HCT116 (cell line): ENCODE measurements around the gene DEXI. TPM values are rescaled to one million over a fixed set of nuclear protein-coding genes. Genes with fewer than 3 reads are reported as not detected.

Experiments used
- ATAC-seq: fragments of 200-7000 bp; cut with Tn5 transposase; 2 replicates; pipeline ENCODE4 v1.9.1; 2020; ENCODE audit warnings: mild to moderate bottlenecking, moderate library complexity
- BruUV-seq: library from RNA; stranded (reverse); fragments of 400-500 nt; replicated peaks from 2 replicates; lab custom pipeline; 2021; lab: Mats Ljungman, UMichigan
- CTCF ChIA-PET: fragments of 300-600 bp; sonication (Branson Sonifier 250); formaldehyde crosslinking; loops from one replicate; lab custom pipeline; 2021; ENCODE audit warnings: antibody characterized with exemption; lab: Charles Lee
- POLR2A ChIA-PET: fragments of 300-600, 350-600 bp; sonication (Branson Sonifier 250); formaldehyde crosslinking; loops from one replicate; lab custom pipeline; 2021; ENCODE audit warnings: antibody characterized with exemption; lab: Charles Lee
- RAD21 ChIA-PET, 2 experiments: fragments of 300-600 bp; sonication (Branson Sonifier 250); formaldehyde crosslinking; loops; one replicate each; lab custom pipeline; 2023; ENCODE audit warnings: low total read pairs in 2 of 2; ENCODE audit not compliant: uncharacterized antibody in 2 of 2, unreplicated experiment in 2 of 2, low non-redundant PET in 1 of 2; lab: Charles Lee
- DNase-seq: peaks from one replicate; pipeline ENCODE4 v3.0.0-alpha.2; 2010; ENCODE audit warnings: low read depth, low spot score
- H2AFZ ChIP-seq: fragments of 200-600 bp; shearing (Covaris generic), sonication (generic); 2 replicates; pipeline ENCODE4 v1.6.1; 2017; ENCODE audit warnings: low read depth, mixed run types, mixed read lengths, antibody characterized with exemption, low read length; ENCODE audit not compliant: poor library complexity, severe bottlenecking
- H3K27ac ChIP-seq: 2 replicates; pipeline ENCODE4 v1.5.1; 2012; ENCODE audit warnings: low read depth, low read length
- H3K27me3 ChIP-seq: fragments of 200-600 bp; sonication (generic); 2 replicates; pipeline ENCODE4 v1.6.1; 2016; ENCODE audit warnings: mixed run types, low read length, mixed read lengths; ENCODE audit not compliant: insufficient read depth
- H3K36me3 ChIP-seq, 2 experiments: fragments of 200-500 bp in 1 of 2; fragments of 200-600 bp in 1 of 2; sonication (Bioruptor generic) in 1 of 2; sonication (generic) in 1 of 2; 2 replicates each; pipeline versions ENCODE4 v1.5.1 to v1.6.1; 2014 to 2016; ENCODE audit warnings: low read length in 2 of 2, inconsistent platforms in 1 of 2, mixed read lengths in 1 of 2, mixed run types in 1 of 2; ENCODE audit not compliant: insufficient read depth in 2 of 2, control insufficient read depth in 1 of 2
- H3K4me1 ChIP-seq, 2 experiments: fragments of 200-600 bp in 1 of 2; sonication (generic) in 1 of 2; 2 replicates each; pipeline versions ENCODE4 v1.5.1 to v1.6.1; 2012 to 2017; ENCODE audit warnings: low read length in 2 of 2, inconsistent platforms in 1 of 2, mild to moderate bottlenecking in 1 of 2, mixed read lengths in 1 of 2, mixed run types in 1 of 2, moderate library complexity in 1 of 2; ENCODE audit not compliant: insufficient read depth in 2 of 2, control insufficient read depth in 1 of 2
- H3K4me2 ChIP-seq: fragments of 200-600 bp; sonication (generic); 2 replicates; pipeline ENCODE4 v1.6.1; 2017; ENCODE audit warnings: mixed run types, low read length, mixed read lengths
- H3K4me3 ChIP-seq, 2 experiments: fragments of 200-600 bp in 1 of 2; sonication (generic) in 1 of 2; replicated peaks in 1 of 2; 2 replicates each; pipeline ENCODE4 v1.5.1; 2011 to 2016; ENCODE audit warnings: low read length in 2 of 2, control low read depth in 1 of 2, low read depth in 1 of 2, mild to moderate bottlenecking in 1 of 2, mixed read lengths in 1 of 2, mixed run types in 1 of 2
- H3K79me2 ChIP-seq: fragments of 200-600 bp; sonication (generic); 2 replicates; pipeline ENCODE4 v1.6.1; 2017; ENCODE audit warnings: mild to moderate bottlenecking, mixed run types, low read length, moderate library complexity, mixed read lengths; ENCODE audit not compliant: insufficient read depth
- H3K9ac ChIP-seq: fragments of 200-600 bp; sonication (generic); 2 replicates; pipeline ENCODE4 v1.6.1; 2016; ENCODE audit warnings: low read length, mixed read lengths
- H3K9me2 ChIP-seq: fragments of 200-600 bp; sonication (generic), shearing (Covaris generic); 2 replicates; pipeline ENCODE4 v1.6.1; 2017; ENCODE audit warnings: mixed run types, mild to moderate bottlenecking, moderate library complexity; ENCODE audit not compliant: insufficient read depth
- H3K9me3 ChIP-seq, 2 experiments: fragments of 200-500 bp in 1 of 2; fragments of 200-600 bp in 1 of 2; sonication (Bioruptor generic) in 1 of 2; sonication (generic) in 1 of 2; 2 replicates each; pipeline ENCODE4 v1.6.1; 2014 to 2017; ENCODE audit warnings: low read length in 2 of 2, mixed read lengths in 2 of 2, inconsistent platforms in 1 of 2, low read depth in 1 of 2, mild to moderate bottlenecking in 1 of 2, mixed run types in 1 of 2, moderate library complexity in 1 of 2; ENCODE audit not compliant: control insufficient read depth in 1 of 2, insufficient read depth in 1 of 2
- H4K20me1 ChIP-seq: fragments of 200-600 bp; sonication (generic), shearing (Covaris generic); 2 replicates; pipeline ENCODE4 v1.6.1; 2017; ENCODE audit warnings: mixed run types, mild to moderate bottlenecking, moderate library complexity; ENCODE audit not compliant: insufficient read depth
- CBX3 ChIP-seq: IDR thresholded peaks from 2 replicates; pipeline ENCODE4 v1.6.1; 2012; ENCODE audit warnings: low read depth
- EGR1 ChIP-seq: IDR thresholded peaks from 2 replicates; pipeline ENCODE4 v1.6.1; 2012; ENCODE audit warnings: low read depth
- ELF1 ChIP-seq: IDR thresholded peaks from 2 replicates; pipeline ENCODE4 v1.6.1; 2012; ENCODE audit warnings: low read depth, borderline replicate concordance
- EZH2phosphoT487 ChIP-seq: fragments of 200-600 bp; IDR thresholded peaks from 2 replicates; pipeline ENCODE4 v1.6.1; 2018; ENCODE audit warnings: antibody characterized with exemption, borderline replicate concordance
- FOSL1 ChIP-seq: IDR thresholded peaks from 2 replicates; pipeline ENCODE4 v1.6.1; 2012; ENCODE audit warnings: low read depth
- JUND ChIP-seq: IDR thresholded peaks from 2 replicates; pipeline ENCODE4 v1.6.1; 2012
- SIN3A ChIP-seq: IDR thresholded peaks from 2 replicates; pipeline ENCODE4 v1.6.1; 2012; ENCODE audit warnings: low read depth
- YY1 ChIP-seq: IDR thresholded peaks from 2 replicates; pipeline ENCODE4 v1.6.1; 2011; ENCODE audit warnings: low read length, low read depth, moderate library complexity, mild to moderate bottlenecking; ENCODE audit not compliant: insufficient replicate concordance; ENCODE audit errors: extremely low read depth
- ZFX ChIP-seq: fragments of 450-650 bp; IDR thresholded peaks from 2 replicates; pipeline ENCODE4 v1.6.1; 2017
- ZNF274 ChIP-seq: fragments of 200-500 bp; sonication (Bioruptor generic); IDR thresholded peaks from 2 replicates; pipeline ENCODE4 v1.6.1; 2014; ENCODE audit warnings: mild to moderate bottlenecking, low read depth, low read length, inconsistent platforms
- intact Hi-C: fragments of 100-400 bp; cut with micrococcal nuclease; formaldehyde crosslinking; loops from 2 replicates; pipeline ENCODE4 v1.10.0; 2022
- total RNA-seq: library from RNA; stranded (reverse); gene quantifications from one replicate; pipeline ENCODE4 v1.2.1, GENCODE V29; 2021; ENCODE audit not compliant: unreplicated experiment
- TF ChIP-seq, protein P1 (sequence below): IDR thresholded peaks from 2 replicates; pipeline ENCODE4 v1.6.1; 2012
- TF ChIP-seq, protein P2 (sequence below): IDR thresholded peaks from 2 replicates; pipeline ENCODE4 v1.6.1; 2011; ENCODE audit warnings: mild to moderate bottlenecking, low read length, moderate library complexity; ENCODE audit not compliant: insufficient replicate concordance; ENCODE audit errors: extremely low read depth
- TF ChIP-seq, protein P3 (sequence below), 3 experiments: fragments of 200-600 bp in 1 of 3; sonication (generic) in 1 of 3; IDR thresholded peaks in 2 of 3; conservative IDR thresholded peaks in 1 of 3; 2 replicates each; pipeline ENCODE4 v1.5.1; 2012 to 2017; ENCODE audit warnings: low read depth in 2 of 3, low read length in 2 of 3, antibody characterized with exemption in 1 of 3, borderline replicate concordance in 1 of 3, control low read depth in 1 of 3, mild to moderate bottlenecking in 1 of 3, mixed read lengths in 1 of 3, mixed run types in 1 of 3, moderate library complexity in 1 of 3; ENCODE audit not compliant: insufficient read depth in 1 of 3
- TF ChIP-seq, protein P4 (sequence below): IDR thresholded peaks from 2 replicates; pipeline ENCODE4 v1.6.1; 2012

DEXI gene
- total RNA-seq, 1 experiment from 2014 or later = 37.8 TPM

DNA sequence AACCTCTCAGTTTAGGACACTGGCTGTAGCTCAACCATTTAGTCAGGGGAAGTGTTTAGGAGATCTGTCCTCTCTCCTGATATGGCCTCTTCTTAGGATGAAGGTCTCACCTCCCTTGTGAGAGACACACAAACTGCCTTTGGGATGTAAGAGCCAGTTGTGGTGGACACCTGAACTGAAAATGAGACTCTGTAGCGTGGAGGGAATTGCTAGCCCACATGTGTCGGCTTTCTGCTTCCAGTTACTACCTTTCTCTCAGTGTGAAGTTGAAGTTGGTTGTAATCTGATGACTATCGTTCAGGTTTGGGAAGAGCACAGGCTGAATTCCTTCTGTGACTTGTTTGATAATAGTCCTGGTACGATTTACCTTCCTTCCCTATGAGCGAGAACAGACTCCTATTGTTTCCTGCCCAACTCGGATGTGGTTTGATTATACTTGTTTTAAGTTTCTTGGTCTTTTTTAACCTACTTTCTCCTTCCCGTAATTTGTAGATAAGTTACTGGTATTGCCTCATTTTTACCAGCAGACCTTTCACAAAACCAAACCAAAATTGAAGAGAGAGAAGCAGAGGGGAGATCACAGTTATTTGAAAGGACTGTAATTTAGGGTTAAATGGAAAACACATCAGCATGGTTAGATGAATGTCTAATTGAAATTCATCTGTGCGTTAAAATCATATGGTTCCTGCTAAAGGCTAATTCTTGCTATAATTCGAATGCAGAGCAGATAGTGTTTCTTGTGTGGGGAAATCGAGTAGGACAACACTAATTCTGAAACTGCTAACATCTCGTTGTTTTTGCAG, 45.3 kb upstream of the DEXI start:
- Histone ChIP-seq H3K36me3 (no peaks in the 10 kb centered on the region), H4K20me1 (no peaks in the 10 kb centered on the region), H3K4me2 (no peak overlapping the region), H3K9me3 (no peaks in the 10 kb centered on the region), H3K9me2 (no peaks in the 10 kb centered on the region), H3K27ac (no peak overlapping the region), H3K27me3 (no peaks in the 10 kb centered on the region), H3K9ac (no peak overlapping the region), H2AFZ (no peak overlapping the region), H3K4me3 (no peak overlapping the region), H3K4me1 (peaks cover 34 to 45% of the 10 kb centered on the region in 2 experiments), H3K79me2 (no peaks in the 10 kb centered on the region)
- POLR2A ChIA-PET = no interaction called here
- intact Hi-C loops = no loop called here
- RAD21 ChIA-PET = no interaction called here
- TF ChIP-seq, protein P1, sequence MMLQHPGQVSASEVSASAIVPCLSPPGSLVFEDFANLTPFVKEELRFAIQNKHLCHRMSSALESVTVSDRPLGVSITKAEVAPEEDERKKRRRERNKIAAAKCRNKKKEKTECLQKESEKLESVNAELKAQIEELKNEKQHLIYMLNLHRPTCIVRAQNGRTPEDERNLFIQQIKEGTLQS = no peak
- no peak for TF ChIP-seq YY1
- TF ChIP-seq CBX3 = no peak
- no peak for TF ChIP-seq EZH2phosphoT487
- TF ChIP-seq, protein P2, sequence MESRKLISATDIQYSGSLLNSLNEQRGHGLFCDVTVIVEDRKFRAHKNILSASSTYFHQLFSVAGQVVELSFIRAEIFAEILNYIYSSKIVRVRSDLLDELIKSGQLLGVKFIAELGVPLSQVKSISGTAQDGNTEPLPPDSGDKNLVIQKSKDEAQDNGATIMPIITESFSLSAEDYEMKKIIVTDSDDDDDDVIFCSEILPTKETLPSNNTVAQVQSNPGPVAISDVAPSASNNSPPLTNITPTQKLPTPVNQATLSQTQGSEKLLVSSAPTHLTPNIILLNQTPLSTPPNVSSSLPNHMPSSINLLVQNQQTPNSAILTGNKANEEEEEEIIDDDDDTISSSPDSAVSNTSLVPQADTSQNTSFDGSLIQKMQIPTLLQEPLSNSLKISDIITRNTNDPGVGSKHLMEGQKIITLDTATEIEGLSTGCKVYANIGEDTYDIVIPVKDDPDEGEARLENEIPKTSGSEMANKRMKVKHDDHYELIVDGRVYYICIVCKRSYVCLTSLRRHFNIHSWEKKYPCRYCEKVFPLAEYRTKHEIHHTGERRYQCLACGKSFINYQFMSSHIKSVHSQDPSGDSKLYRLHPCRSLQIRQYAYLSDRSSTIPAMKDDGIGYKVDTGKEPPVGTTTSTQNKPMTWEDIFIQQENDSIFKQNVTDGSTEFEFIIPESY = no peak
- TF ChIP-seq, protein P3, sequence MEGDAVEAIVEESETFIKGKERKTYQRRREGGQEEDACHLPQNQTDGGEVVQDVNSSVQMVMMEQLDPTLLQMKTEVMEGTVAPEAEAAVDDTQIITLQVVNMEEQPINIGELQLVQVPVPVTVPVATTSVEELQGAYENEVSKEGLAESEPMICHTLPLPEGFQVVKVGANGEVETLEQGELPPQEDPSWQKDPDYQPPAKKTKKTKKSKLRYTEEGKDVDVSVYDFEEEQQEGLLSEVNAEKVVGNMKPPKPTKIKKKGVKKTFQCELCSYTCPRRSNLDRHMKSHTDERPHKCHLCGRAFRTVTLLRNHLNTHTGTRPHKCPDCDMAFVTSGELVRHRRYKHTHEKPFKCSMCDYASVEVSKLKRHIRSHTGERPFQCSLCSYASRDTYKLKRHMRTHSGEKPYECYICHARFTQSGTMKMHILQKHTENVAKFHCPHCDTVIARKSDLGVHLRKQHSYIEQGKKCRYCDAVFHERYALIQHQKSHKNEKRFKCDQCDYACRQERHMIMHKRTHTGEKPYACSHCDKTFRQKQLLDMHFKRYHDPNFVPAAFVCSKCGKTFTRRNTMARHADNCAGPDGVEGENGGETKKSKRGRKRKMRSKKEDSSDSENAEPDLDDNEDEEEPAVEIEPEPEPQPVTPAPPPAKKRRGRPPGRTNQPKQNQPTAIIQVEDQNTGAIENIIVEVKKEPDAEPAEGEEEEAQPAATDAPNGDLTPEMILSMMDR (IDR thresholded peaks at IDR 0.05 in 2 of 3, conservative IDR thresholded peaks at IDR 0.05 in 1 of 3; ENCODE audit: borderline replicate concordance in 1 of 3, insufficient read depth in 1 of 3, low read depth in 2 of 3, low read length in 2 of 3) = no peak
- TF ChIP-seq JUND = no peak
- no peak for TF ChIP-seq ZNF274
- no peak for TF ChIP-seq EGR1
- no peak for TF ChIP-seq ELF1
- no peak for TF ChIP-seq FOSL1
- TF ChIP-seq ZFX = no peak
- TF ChIP-seq, protein P4, sequence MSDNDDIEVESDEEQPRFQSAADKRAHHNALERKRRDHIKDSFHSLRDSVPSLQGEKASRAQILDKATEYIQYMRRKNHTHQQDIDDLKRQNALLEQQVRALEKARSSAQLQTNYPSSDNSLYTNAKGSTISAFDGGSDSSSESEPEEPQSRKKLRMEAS = no peak
- TF ChIP-seq SIN3A = no peak
- ATAC-seq = no peak
- DNase-seq = no peak
- CTCF ChIA-PET = no interaction called here
- no TSS peak for BruUV-seq
